Osteoblast (primary cell): ENCODE measurements around the gene WSCD1. TPM values are rescaled to one million over a fixed set of nuclear protein-coding genes. Genes with fewer than 3 reads are reported as not detected.

Experiments
- DNase-seq: peaks from one replicate; pipeline ENCODE4 v3.0.0; 2011; ENCODE audit warnings: low spot score, mixed read lengths; ENCODE audit not compliant: insufficient read length; ENCODE audit errors: missing footprints
- H2AFZ ChIP-seq: 2 replicates; pipeline ENCODE4 v1.6.0; 2011; ENCODE audit warnings: mild to moderate bottlenecking, low read length
- H3K27ac ChIP-seq: 2 replicates; pipeline ENCODE4 v1.5.1; 2011; ENCODE audit warnings: mild to moderate bottlenecking, low read depth, low read length, moderate library complexity
- H3K27me3 ChIP-seq: 2 replicates; pipeline ENCODE4 v1.6.0; 2012; ENCODE audit warnings: mild to moderate bottlenecking, control low read depth, inconsistent platforms, low read length, moderate library complexity; ENCODE audit not compliant: insufficient read depth
- H3K36me3 ChIP-seq: 2 replicates; pipeline ENCODE4 v1.5.1; 2011; ENCODE audit warnings: mild to moderate bottlenecking, low read length, control low read depth, moderate library complexity; ENCODE audit not compliant: insufficient read depth
- H3K4me1 ChIP-seq: 2 replicates; pipeline ENCODE4 v1.5.1; 2011; ENCODE audit warnings: mild to moderate bottlenecking, low read length, control low read depth, moderate library complexity; ENCODE audit not compliant: insufficient read depth
- H3K4me2 ChIP-seq: 2 replicates; pipeline ENCODE4 v1.6.0; 2011; ENCODE audit warnings: mild to moderate bottlenecking, low read length; ENCODE audit not compliant: insufficient read depth
- H3K4me3 ChIP-seq: fragments of 200-600 bp; sonication (generic); 3 replicates; pipeline ENCODE4 v1.5.1; 2012; ENCODE audit warnings: mild to moderate bottlenecking, low read length, inconsistent platforms; ENCODE audit not compliant: insufficient read depth
- H3K79me2 ChIP-seq: 2 replicates; pipeline ENCODE4 v1.6.0; 2012; ENCODE audit warnings: mild to moderate bottlenecking, low read length, control low read depth, inconsistent platforms; ENCODE audit not compliant: insufficient read depth
- H3K9me3 ChIP-seq: 2 replicates; pipeline ENCODE4 v1.5.1; 2011; ENCODE audit warnings: low read depth, low read length, control low read depth
- H4K20me1 ChIP-seq: 2 replicates; pipeline ENCODE4 v1.6.0; 2012; ENCODE audit warnings: mild to moderate bottlenecking, low read length, control low read depth; ENCODE audit not compliant: insufficient read depth
- total RNA-seq: library from RNA; depleted of rRNA; stranded (reverse); fragments of >200 nt; gene quantifications from 2 replicates; pipeline ENCODE4 v1.2.3, GENCODE V29; 2012
- TF ChIP-seq, protein P1 (sequence below): IDR thresholded peaks from 2 replicates; pipeline ENCODE4 v1.5.1; 2011; ENCODE audit warnings: mild to moderate bottlenecking, low read depth, low read length, moderate library complexity; ENCODE audit errors: extremely low read depth

The WSCD1 gene
- total RNA-seq, 1 donor, result not detected

GRCh38 chr17:6162216-6162615, 92.0 kb downstream of the WSCD1 start:
- Histone ChIP-seq H3K36me3 (no peaks in the 10 kb centered on the region), H3K4me2 (no peak overlapping the region), H4K20me1 (no peaks in the 10 kb centered on the region), H3K27me3 (peaks cover 16% of the 10 kb centered on the region), H3K4me1 (no peaks in the 10 kb centered on the region), H3K79me2 (no peaks in the 10 kb centered on the region), H3K4me3 (no peak overlapping the region), H3K27ac (no peak overlapping the region), H3K9me3 (no peaks in the 10 kb centered on the region), H2AFZ (no peak overlapping the region)
- no peak for DNase-seq
- TF ChIP-seq, protein P1, sequence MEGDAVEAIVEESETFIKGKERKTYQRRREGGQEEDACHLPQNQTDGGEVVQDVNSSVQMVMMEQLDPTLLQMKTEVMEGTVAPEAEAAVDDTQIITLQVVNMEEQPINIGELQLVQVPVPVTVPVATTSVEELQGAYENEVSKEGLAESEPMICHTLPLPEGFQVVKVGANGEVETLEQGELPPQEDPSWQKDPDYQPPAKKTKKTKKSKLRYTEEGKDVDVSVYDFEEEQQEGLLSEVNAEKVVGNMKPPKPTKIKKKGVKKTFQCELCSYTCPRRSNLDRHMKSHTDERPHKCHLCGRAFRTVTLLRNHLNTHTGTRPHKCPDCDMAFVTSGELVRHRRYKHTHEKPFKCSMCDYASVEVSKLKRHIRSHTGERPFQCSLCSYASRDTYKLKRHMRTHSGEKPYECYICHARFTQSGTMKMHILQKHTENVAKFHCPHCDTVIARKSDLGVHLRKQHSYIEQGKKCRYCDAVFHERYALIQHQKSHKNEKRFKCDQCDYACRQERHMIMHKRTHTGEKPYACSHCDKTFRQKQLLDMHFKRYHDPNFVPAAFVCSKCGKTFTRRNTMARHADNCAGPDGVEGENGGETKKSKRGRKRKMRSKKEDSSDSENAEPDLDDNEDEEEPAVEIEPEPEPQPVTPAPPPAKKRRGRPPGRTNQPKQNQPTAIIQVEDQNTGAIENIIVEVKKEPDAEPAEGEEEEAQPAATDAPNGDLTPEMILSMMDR, result no peak

DNA sequence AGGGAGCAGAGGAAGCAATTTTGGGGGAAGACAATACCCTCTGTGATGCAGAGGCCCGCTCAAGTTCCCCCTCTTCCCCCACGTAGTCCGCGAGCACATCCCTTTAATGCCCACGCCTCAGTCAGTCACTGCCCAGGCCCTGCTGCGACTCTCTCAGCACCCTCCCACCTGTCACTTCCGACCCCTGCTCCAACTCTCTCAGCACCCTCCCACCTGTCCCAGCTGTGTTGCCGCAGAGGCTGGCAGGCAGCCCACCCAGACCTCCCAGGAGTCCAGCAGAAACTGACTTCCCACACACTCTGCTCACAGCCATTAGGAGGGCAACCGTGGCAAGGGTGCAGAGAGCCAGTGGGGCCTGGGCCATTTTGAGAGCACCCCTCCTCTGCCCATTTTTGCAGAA, 92.7 kb downstream of the WSCD1 start:
- no peaks in the 10 kb centered on the region for H3K4me1 ChIP-seq
- no peaks in the 10 kb centered on the region for H3K36me3 ChIP-seq
- H4K20me1 ChIP-seq, result no peaks in the 10 kb centered on the region
- peaks cover 16% of the 10 kb centered on the region for H3K27me3 ChIP-seq
- H3K4me2 ChIP-seq, result no peak overlapping the region
- H3K79me2 ChIP-seq, result no peaks in the 10 kb centered on the region
- TF ChIP-seq, protein P1, result no peak
- H3K27ac ChIP-seq, result no peak overlapping the region
- H3K4me3 ChIP-seq, result no peak overlapping the region
- no peak overlapping the region for H2AFZ ChIP-seq
- H3K9me3 ChIP-seq, result no peaks in the 10 kb centered on the region
- no peak for DNase-seq

- Histone ChIP-seq H3K27ac (no peak overlapping the region), H4K20me1 (no peaks in the 10 kb centered on the region), H3K36me3 (no peaks in the 10 kb centered on the region), H3K9me3 (no peaks in the 10 kb centered on the region), H3K4me1 (no peaks in the 10 kb centered on the region), H3K4me2 (no peak overlapping the region), H3K27me3 (peaks cover 17% of the 10 kb centered on the region), H3K4me3 (no peak overlapping the region), H3K79me2 (no peaks in the 10 kb centered on the region), H2AFZ (no peak overlapping the region)
- TF ChIP-seq, protein P1, result no peak
- DNase-seq, result no peak
Observed at GRCh38 chr17:6163612-6164333, 93.6 kb downstream of the WSCD1 start.

DNA sequence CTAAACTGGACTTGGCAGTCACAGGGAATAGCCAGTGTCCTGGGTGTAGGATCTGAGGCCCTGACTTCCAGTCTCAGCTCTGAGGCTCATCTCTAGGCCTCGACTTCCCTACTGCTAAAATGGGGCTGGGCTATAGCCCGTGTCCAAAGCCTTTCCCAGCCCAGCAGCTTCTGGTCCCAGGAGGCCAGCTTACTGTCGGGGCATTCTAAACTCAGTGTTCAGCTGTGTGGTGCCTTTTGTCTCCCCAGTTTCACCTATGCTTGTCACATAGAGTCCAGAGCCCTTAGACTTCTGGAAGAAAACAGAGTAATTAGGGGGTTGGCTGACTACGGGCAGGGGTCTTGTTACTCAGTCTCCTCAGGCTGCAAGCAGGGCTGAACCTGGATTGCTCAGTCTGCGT, 94.8 kb downstream of the WSCD1 start:
- no peaks in the 10 kb centered on the region for H3K4me1 ChIP-seq
- DNase-seq, result no peak
- no peaks in the 10 kb centered on the region for H3K79me2 ChIP-seq
- no peaks in the 10 kb centered on the region for H3K36me3 ChIP-seq
- peaks cover 13% of the 10 kb centered on the region for H3K27me3 ChIP-seq
- no peak overlapping the region for H3K4me2 ChIP-seq
- TF ChIP-seq, protein P1, result no peak
- H3K4me3 ChIP-seq, result no peak overlapping the region
- H3K9me3 ChIP-seq, result no peaks in the 10 kb centered on the region
- H2AFZ ChIP-seq, result no peak overlapping the region
- H4K20me1 ChIP-seq, result no peaks in the 10 kb centered on the region
- H3K27ac ChIP-seq, result no peak overlapping the region
